OCI-LY3 (cell line): Measurements from ENCODE around the gene ADAMTS14.

ENCODE experiments used
- EZH2phosphoT487 ChIP-seq: fragments of 200-600 bp; shearing (Covaris generic); IDR thresholded peaks from 2 replicates; pipeline ENCODE4 v1.6.1; 2018; ENCODE audit warnings: antibody characterized with exemption, mixed run types, low read depth
- TF ChIP-seq, protein P1 (sequence below): fragments of 200-600, 300-600 bp; sonication (generic); IDR thresholded peaks from 2 replicates; pipeline ENCODE4 v1.5.1; 2014; ENCODE audit warnings: antibody characterized with exemption, low read length, low read depth

- TF ChIP-seq, protein P1, sequence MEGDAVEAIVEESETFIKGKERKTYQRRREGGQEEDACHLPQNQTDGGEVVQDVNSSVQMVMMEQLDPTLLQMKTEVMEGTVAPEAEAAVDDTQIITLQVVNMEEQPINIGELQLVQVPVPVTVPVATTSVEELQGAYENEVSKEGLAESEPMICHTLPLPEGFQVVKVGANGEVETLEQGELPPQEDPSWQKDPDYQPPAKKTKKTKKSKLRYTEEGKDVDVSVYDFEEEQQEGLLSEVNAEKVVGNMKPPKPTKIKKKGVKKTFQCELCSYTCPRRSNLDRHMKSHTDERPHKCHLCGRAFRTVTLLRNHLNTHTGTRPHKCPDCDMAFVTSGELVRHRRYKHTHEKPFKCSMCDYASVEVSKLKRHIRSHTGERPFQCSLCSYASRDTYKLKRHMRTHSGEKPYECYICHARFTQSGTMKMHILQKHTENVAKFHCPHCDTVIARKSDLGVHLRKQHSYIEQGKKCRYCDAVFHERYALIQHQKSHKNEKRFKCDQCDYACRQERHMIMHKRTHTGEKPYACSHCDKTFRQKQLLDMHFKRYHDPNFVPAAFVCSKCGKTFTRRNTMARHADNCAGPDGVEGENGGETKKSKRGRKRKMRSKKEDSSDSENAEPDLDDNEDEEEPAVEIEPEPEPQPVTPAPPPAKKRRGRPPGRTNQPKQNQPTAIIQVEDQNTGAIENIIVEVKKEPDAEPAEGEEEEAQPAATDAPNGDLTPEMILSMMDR = no peak
- TF ChIP-seq EZH2phosphoT487 = no peak
Measured at GRCh38 chr10:70673043-70673928, 980 bp downstream of the ADAMTS14 start.
